Endothelial cell of umbilical vein (primary cell): ENCODE measurements around the gene SDF4. TPM values are rescaled to one million over a fixed set of nuclear protein-coding genes. Genes with fewer than 3 reads are reported as not detected.
A peak's percentile ranks its signal among the peaks of the same experiment; 100 is the strongest.

ENCODE experiments used
- BruUV-seq: library from RNA; stranded (reverse); fragments of 400-500 nt; replicated peaks from 2 replicates; lab custom pipeline; 2021; lab: Mats Ljungman, UMichigan
- CTCF ChIA-PET: fragments of 300-600, 350-600 bp; sonication (Branson Sonifier 250); formaldehyde crosslinking; loops from one replicate; lab custom pipeline; 2021; ENCODE audit warnings: antibody characterized with exemption, inconsistent platforms; lab: Charles Lee
- POLR2A ChIA-PET: fragments of 300-600, 350-600 bp; sonication (Branson Sonifier 250); formaldehyde crosslinking; loops from one replicate; lab custom pipeline; 2021; ENCODE audit warnings: antibody characterized with exemption, inconsistent platforms; lab: Charles Lee
- DNase-seq: peaks from one replicate; pipeline ENCODE4 v3.0.0-alpha.2; 2011; ENCODE audit warnings: low read depth, low spot score
- FAIRE-seq: peaks from 2 replicates; lab custom pipeline; 2011; peaks lifted over from hg19 to GRCh38; lab: Jason Lieb, UNC
- H2AFZ ChIP-seq: 2 replicates; pipeline ENCODE4 v1.6.0; 2012; ENCODE audit warnings: low read depth, low read length, control low read depth, inconsistent platforms
- H3K27ac ChIP-seq: 2 replicates; pipeline ENCODE4 v1.5.1; 2011; ENCODE audit warnings: low read depth, mild to moderate bottlenecking, control low read depth, low read length, moderate library complexity; ENCODE audit not compliant: insufficient read depth
- H3K27me3 ChIP-seq, 2 experiments: 2 replicates each; pipeline versions ENCODE4 v1.6.0 to v1.6.1; 2011; ENCODE audit warnings: low read length in 2 of 2, mixed read lengths in 1 of 2; ENCODE audit not compliant: control insufficient read depth in 2 of 2, insufficient read depth in 2 of 2
- H3K36me3 ChIP-seq, 2 experiments: 2 replicates in 1 of 2; 3 replicates in 1 of 2; pipeline ENCODE4 v1.5.1; 2011; ENCODE audit warnings: low read length in 2 of 2, mild to moderate bottlenecking in 1 of 2, moderate library complexity in 1 of 2; ENCODE audit not compliant: control insufficient read depth in 2 of 2, insufficient read depth in 2 of 2; ENCODE audit errors: extremely low read depth in 1 of 2
- H3K4me1 ChIP-seq: 3 replicates; pipeline ENCODE4 v1.5.1; 2011; ENCODE audit warnings: mild to moderate bottlenecking, low read length; ENCODE audit not compliant: control insufficient read depth, insufficient read depth; ENCODE audit errors: extremely low read depth
- H3K4me2 ChIP-seq: 2 replicates; pipeline ENCODE4 v1.6.1; 2011; ENCODE audit warnings: low read length, control low read depth, mixed read lengths; ENCODE audit not compliant: insufficient read depth
- H3K4me3 ChIP-seq, 3 experiments: fragments of 200-600 bp in 1 of 3; sonication (generic), shearing (Covaris generic) in 1 of 3; replicated peaks in 1 of 3; 2 replicates each; pipeline ENCODE4 v1.5.1; 2011 to 2016; ENCODE audit warnings: control low read depth in 3 of 3, low read length in 3 of 3, mild to moderate bottlenecking in 2 of 3, inconsistent platforms in 1 of 3, low read depth in 1 of 3, moderate library complexity in 1 of 3; ENCODE audit not compliant: insufficient read depth in 1 of 3
- H3K79me2 ChIP-seq: 2 replicates; pipeline ENCODE4 v1.6.0; 2012; ENCODE audit warnings: low read length, inconsistent platforms; ENCODE audit not compliant: control insufficient read depth, insufficient read depth
- H3K9ac ChIP-seq: replicated peaks from 2 replicates; pipeline ENCODE3; 2011; ENCODE audit warnings: low read length, control low read depth; ENCODE audit not compliant: insufficient read depth; ENCODE audit errors: extremely low read depth
- H3K9me1 ChIP-seq: replicated peaks from 3 replicates; pipeline ENCODE4 v1.6.0; 2011; ENCODE audit warnings: mild to moderate bottlenecking, low read length; ENCODE audit not compliant: control insufficient read depth, insufficient read depth; ENCODE audit errors: extremely low read depth
- H3K9me3 ChIP-seq: replicated peaks from 2 replicates; pipeline ENCODE4 v1.5.1; 2012; ENCODE audit warnings: low read length, inconsistent platforms; ENCODE audit not compliant: control insufficient read depth, insufficient read depth
- H4K20me1 ChIP-seq: replicated peaks from 2 replicates; pipeline ENCODE3; 2011; ENCODE audit warnings: mild to moderate bottlenecking, low read length; ENCODE audit not compliant: control insufficient read depth, insufficient read depth; ENCODE audit errors: extremely low read depth
- EZH2 ChIP-seq: IDR thresholded peaks from 2 replicates; pipeline ENCODE4 v1.6.1; 2012; ENCODE audit warnings: borderline replicate concordance, low read depth, mild to moderate bottlenecking, moderate library complexity, low read length, inconsistent platforms; ENCODE audit not compliant: severe bottlenecking
- POLR2A ChIP-seq: IDR thresholded peaks from 2 replicates; pipeline ENCODE4 v1.6.1; 2012; ENCODE audit warnings: low read depth, mild to moderate bottlenecking, control low read depth, low read length
- dilution Hi-C: fragments of 300-500 bp; cut with MboI; formaldehyde crosslinking; loops from one replicate; pipeline ENCODE4 v1.15.0; 2019; ENCODE audit warnings: low sequenced_read_pairs; ENCODE audit not compliant: extremely low pct_ligation_motif_present
- intact Hi-C: fragments of 100-400 bp; cut with micrococcal nuclease; formaldehyde crosslinking; loops from one replicate; pipeline ENCODE4 v1.10.0; 2022
- polyA plus RNA-seq, 4 experiments: library from polyadenylated mRNA; depleted of rRNA in 3 of 4; stranded (reverse) in 3 of 4; unstranded in 1 of 4; fragments of >200 nt; gene quantifications; 2 replicates each; pipeline versions ENCODE4 v1.2.1 to v1.2.3, GENCODE V29; 2011 to 2012; ENCODE audit warnings: missing spikeins in 1 of 4
- total RNA-seq: library from RNA; stranded (reverse); gene quantifications from 2 replicates; pipeline ENCODE4 v1.2.3, GENCODE V29; 2021

Gene SDF4
- total and polyA plus RNA-seq, 2 donors (not counting 3 experiments of a cell fraction or from before 2014, with no cell fraction given) = 175 to 185 TPM

DNA sequence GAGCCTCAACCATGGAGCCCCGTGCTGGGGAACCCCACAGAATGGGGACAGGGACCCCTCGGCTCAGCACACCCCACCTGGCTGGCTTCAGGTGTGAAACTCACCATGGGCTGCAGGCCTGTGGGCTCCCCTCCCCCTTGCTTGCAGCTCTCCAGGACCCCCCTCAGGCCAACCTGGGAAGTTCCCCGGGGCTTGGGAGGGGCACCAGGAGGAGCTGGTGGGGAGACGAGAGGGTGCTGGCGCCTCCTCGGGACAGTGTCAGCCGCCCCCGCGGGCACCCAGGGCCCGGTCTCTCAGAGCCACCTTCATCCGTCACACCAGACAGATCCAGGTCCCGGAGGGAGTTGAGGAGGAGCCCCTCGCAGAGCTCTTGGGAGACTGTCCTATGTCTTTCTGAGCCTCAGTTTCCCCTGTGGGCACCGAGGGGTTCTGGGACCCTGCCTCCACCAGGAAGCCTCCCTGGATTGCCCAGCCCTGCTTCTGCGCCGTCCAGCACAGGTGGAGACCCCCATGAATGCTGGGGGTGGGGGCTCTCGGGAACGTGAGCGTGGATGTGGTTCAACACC, 24.8 kb downstream of the SDF4 start:
- Histone ChIP-seq H3K27ac (no peak overlapping the region), H4K20me1 (no peaks in the 10 kb centered on the region), H3K4me3 (no peak overlapping the region), H3K27me3 (peaks cover 3 to 15% of the 10 kb centered on the region in 2 experiments), H3K9ac (no peak overlapping the region), H3K4me2 (no peak overlapping the region), H3K9me1 (no peaks in the 10 kb centered on the region), H3K79me2 (no peaks in the 10 kb centered on the region), H3K4me1 (no peaks in the 10 kb centered on the region), H3K36me3 (no peaks in the 10 kb centered on the region), H3K9me3 (no peaks in the 10 kb centered on the region), H2AFZ (no peak overlapping the region)
- dilution Hi-C loops = no loop called here
- FAIRE-seq (no peak), DNase-seq (no peak)
- TF ChIP-seq EZH2 = no peak
- POLR2A ChIA-PET = no interaction called here
- BruUV-seq = no TSS peak
- CTCF ChIA-PET = interaction anchor here (1.1 to 1.5 kb wide), 2 partner anchors 46 to 84 kb away, joined by 3 to 10 read pairs; no protein-coding TSS in a partner anchor
- intact Hi-C loops = no loop called here

GRCh38 chr1:1206376-1206965, 25.3 kb downstream of the SDF4 start, which contains the start of gene TNFRSF18:
TSS of gene TNFRSF18 (minus strand) at chr1:1206592. CDS start at chr1:1206571, 21 bp downstream.
- H3K27ac ChIP-seq = no peak within 1 kb of the TSS
- H3K9me3 ChIP-seq = no peaks in the 10 kb centered on the region
- H4K20me1 ChIP-seq = no peaks in the 10 kb centered on the region
- no TSS peak for BruUV-seq
- FAIRE-seq (no peak), DNase-seq (no peak)
- no peak within 1 kb of the TSS for H2AFZ ChIP-seq
- TF ChIP-seq EZH2 (peak; percentile 69), POLR2A (no peak)
- no peaks in the 10 kb centered on the region for H3K9me1 ChIP-seq
- peaks cover 3 to 15% of the 10 kb centered on the region in 2 experiments for H3K27me3 ChIP-seq
- H3K4me3 ChIP-seq = no peak within 1 kb of the TSS
- ChIA-PET CTCF (interaction anchor here (1.1 kb wide), 1 partner anchor 45 kb away, joined by 3 read pairs; no protein-coding TSS in a partner anchor), POLR2A (no interaction called here)
- H3K36me3 ChIP-seq = no peaks in the 10 kb centered on the region
- no peaks in the 10 kb centered on the region for H3K79me2 ChIP-seq
- H3K9ac ChIP-seq = no peak within 1 kb of the TSS
- dilution Hi-C loops (no loop called here), intact Hi-C loops (no loop called here)
- no peak within 1 kb of the TSS for H3K4me2 ChIP-seq
- no peaks in the 10 kb centered on the region for H3K4me1 ChIP-seq
